Activated CD8-positive, alpha-beta memory T cell treated with anti-CD3 and anti-CD28 coated beads, Interleukin-2, amount 10 ng/mL, durations not matched to agents 7 days and 5 days (primary cell): Measurements from ENCODE around the gene TMEM35B. TPM values are rescaled to one million over a fixed set of nuclear protein-coding genes. Genes with fewer than 3 reads are reported as not detected.

Experiments
- ATAC-seq: fragments of 150-1000 bp; cut with Tn5 transposase; one replicate; pipeline ENCODE4 v1.10.0; 2021; ENCODE audit warnings: moderate library complexity
- CTCF ChIA-PET: fragments of 350-600 bp; sonication (Branson Sonifier 250); formaldehyde crosslinking; loops from one replicate; lab custom pipeline; 2021; ENCODE audit warnings: antibody characterized with exemption; lab: Charles Lee
- DNase-seq: peaks from one replicate; pipeline ENCODE4 v3.0.0-alpha.2; 2020
- H3K27ac Mint-ChIP-seq: one replicate; pipeline ENCODE4 v1.8.0; 2021; ENCODE audit warnings: mild to moderate bottlenecking, mixed read lengths
- H3K27me3 Mint-ChIP-seq: one replicate; pipeline ENCODE4 v1.8.0; 2021; ENCODE audit warnings: mixed read lengths
- H3K36me3 Mint-ChIP-seq: one replicate; pipeline ENCODE4 v1.8.0; 2021; ENCODE audit warnings: mild to moderate bottlenecking, mixed read lengths
- H3K4me1 Mint-ChIP-seq: one replicate; pipeline ENCODE4 v1.8.0; 2021; ENCODE audit warnings: mixed read lengths
- H3K4me3 Mint-ChIP-seq: one replicate; pipeline ENCODE4 v1.8.0; 2021; ENCODE audit warnings: mild to moderate bottlenecking, moderate library complexity, mixed read lengths
- H3K9me3 Mint-ChIP-seq: one replicate; pipeline ENCODE4 v1.8.0; 2022; ENCODE audit warnings: low read depth, mixed read lengths
- total RNA-seq, 2 experiments: library from RNA; stranded (reverse); gene quantifications; one replicate each; pipeline ENCODE4 v1.2.3, GENCODE V29; 2021

Gene TMEM35B
- 10 to 100 TPM; 29.6 to 30.2 TPM for total RNA-seq

DNA sequence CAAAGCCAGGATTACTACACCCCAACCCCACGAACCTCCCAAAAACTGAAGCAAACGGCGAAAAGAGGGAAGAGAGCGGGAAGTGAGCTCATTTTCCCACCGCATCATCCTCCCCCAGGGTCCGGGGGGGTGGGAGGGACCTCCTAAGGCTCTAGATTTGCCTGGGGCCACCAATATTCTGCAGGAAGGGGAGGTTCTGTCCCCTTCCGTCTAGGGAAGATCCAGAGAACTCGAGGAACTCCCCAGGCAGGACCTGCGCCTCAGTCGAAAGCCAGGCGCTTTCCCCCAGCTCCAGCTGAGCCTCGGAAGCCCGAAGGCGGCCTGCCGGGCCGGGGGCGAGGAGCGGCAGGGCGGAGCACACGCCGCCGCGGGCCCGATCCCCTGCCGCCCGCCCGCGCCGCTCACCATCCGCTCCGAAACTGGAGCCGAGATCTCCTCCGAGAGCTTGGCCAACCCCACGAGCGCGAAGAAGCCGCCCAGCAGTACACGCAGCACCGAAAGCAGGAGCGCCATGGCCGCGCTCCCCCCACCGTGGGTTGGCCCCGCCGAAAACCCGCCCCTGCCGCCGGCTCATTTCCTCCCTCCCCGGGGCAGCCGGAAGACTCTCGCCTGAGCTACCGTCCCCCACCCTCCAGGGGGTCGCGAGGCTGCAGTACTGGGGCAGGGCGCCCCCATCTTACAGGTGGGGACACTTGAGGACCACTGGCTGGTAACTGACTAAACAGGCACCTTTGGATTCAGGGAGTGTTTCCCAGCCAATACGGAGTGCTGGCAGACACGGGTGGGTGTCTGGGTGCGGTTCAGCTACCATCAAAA is at the start of gene TMEM35B:
TMEM35B (minus strand) TSS at position 555 of the 816 bp plus-strand sequence; CDS start at position 513, 42 bp downstream.
- peak within 1 kb of the TSS; percentile 97 for H3K27ac Mint-ChIP-seq
- peaks cover 24% of the 10 kb centered on the region for H3K36me3 Mint-ChIP-seq
- no peaks in the 10 kb centered on the region for H3K9me3 Mint-ChIP-seq
- H3K4me3 Mint-ChIP-seq: peak within 1 kb of the TSS; percentile 99
- no peaks in the 10 kb centered on the region for H3K27me3 Mint-ChIP-seq
- peak; percentile 87 for DNase-seq
- ATAC-seq: peak; percentile 98
- peaks cover 33% of the 10 kb centered on the region for H3K4me1 Mint-ChIP-seq
- CTCF ChIA-PET: interaction anchor here (0.8 to 2.2 kb wide), 10 partner anchors 10 to 133 kb away, joined by 3 to 9 read pairs (median 5); partner anchors contain the start of genes SMIM12, ZMYM1 and ZMYM6

DNA sequence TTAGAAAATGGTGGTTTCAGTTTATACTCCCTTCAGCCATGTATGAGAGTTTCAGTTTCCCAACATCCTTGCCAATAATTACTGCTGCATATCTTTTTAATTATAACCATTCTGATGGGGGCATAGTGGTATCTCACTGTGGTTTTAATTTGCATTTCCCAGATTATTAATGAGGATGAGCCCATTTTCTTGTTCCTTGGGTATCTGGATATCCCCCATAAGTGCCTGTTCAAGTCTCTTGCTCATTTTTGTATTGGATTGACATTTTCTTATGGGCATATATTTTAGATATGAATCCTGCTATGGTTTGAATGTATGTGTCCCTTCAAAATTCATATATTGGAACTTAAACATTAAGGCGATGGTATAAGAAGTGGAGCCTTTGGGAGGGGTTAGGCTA is 48.2 kb upstream of the TMEM35B start:
- DNase-seq: no peak
- CTCF ChIA-PET: interaction anchor here (1.2 kb wide), 1 partner anchor 41 kb away, joined by 3 read pairs; no protein-coding TSS in a partner anchor
- peaks cover 2% of the 10 kb centered on the region for H3K9me3 Mint-ChIP-seq
- H3K4me1 Mint-ChIP-seq: peaks cover 22% of the 10 kb centered on the region
- H3K36me3 Mint-ChIP-seq: peaks cover 24% of the 10 kb centered on the region
- ATAC-seq: no peak
- no peaks in the 10 kb centered on the region for H3K27me3 Mint-ChIP-seq
- H3K4me3 Mint-ChIP-seq: no peak overlapping the region
- H3K27ac Mint-ChIP-seq: no peak overlapping the region

DNA sequence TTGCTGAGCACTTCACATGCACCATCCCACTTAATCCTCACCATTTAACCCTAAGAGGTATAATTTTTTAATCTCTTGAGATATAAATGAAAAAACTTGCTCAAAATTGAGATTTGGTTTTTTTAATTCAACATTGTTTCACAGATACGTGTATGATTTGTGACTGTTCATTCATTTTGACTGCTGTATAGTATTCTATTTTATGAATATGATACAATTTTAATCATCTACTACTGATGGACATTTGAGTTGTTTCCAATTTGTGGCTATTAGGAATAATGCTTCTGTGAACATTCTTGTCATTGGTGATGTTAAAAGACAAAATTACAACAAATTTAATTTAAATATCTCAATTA is 47.2 kb upstream of the TMEM35B start:
- DNase-seq (no peak), ATAC-seq (no peak)
- H3K27me3 Mint-ChIP-seq: no peaks in the 10 kb centered on the region
- peaks cover 30% of the 10 kb centered on the region for H3K36me3 Mint-ChIP-seq
- H3K9me3 Mint-ChIP-seq: peaks cover 2% of the 10 kb centered on the region
- H3K27ac Mint-ChIP-seq: no peak overlapping the region
- H3K4me3 Mint-ChIP-seq: peak overlapping the region; percentile 96
- H3K4me1 Mint-ChIP-seq: peaks cover 23% of the 10 kb centered on the region
- CTCF ChIA-PET: interaction anchor here (1.2 to 3.2 kb wide), 4 partner anchors 13 to 166 kb away, joined by 3 to 15 read pairs (median 4); partner anchors contain the start of gene TMEM35B

DNA sequence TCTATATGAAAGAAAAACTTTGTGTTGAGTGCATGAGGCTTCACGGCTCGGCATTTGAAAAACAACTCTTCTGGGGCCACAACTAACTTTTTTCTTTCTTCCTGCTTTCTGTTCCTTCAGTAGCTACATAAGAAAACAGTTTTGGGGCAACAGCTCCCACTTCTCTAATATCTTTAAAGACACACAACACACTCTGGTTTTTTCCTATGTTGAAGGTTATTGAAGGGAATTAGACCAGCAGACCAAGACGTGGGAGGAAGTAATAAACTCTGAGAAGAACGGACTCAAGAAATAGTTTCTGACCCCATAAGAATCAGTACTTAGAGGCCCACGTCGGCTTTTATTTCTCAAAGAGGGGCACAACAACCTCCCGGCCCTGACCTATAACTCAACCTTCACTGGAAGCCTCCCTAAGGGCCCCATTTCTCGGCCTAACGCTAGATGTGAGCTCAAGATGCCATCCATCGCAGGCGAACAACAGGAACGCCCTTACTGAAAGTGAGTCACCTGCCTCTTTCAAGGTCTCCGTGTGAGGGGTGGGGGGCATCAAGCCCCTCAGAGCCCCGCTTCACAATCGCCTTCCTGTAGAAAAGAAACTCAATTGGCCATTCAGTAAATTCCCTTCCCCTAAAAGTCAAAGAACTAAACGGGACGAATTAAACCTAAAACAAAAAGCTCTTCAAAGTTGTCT is 45.8 kb upstream of the TMEM35B start:
- H3K27me3 Mint-ChIP-seq: no peaks in the 10 kb centered on the region
- peak overlapping the region; percentile 96 for H3K4me3 Mint-ChIP-seq
- CTCF ChIA-PET: interaction anchor here (1.2 to 3.2 kb wide), 7 partner anchors 12 to 245 kb away, joined by 3 to 15 read pairs (median 4); partner anchors contain the start of gene SMIM12
- H3K9me3 Mint-ChIP-seq: peaks cover 2% of the 10 kb centered on the region
- peaks cover 37% of the 10 kb centered on the region for H3K36me3 Mint-ChIP-seq
- DNase-seq (peak; percentile 58), ATAC-seq (peak; percentile 38)
- H3K27ac Mint-ChIP-seq: peak overlapping the region; percentile 92
- peaks cover 30% of the 10 kb centered on the region for H3K4me1 Mint-ChIP-seq

- no peak for DNase-seq
- ATAC-seq: no peak
- H3K36me3 Mint-ChIP-seq: peaks cover 40% of the 10 kb centered on the region
Measured at GRCh38 chr1:35030338-35030737, 45.2 kb upstream of the TMEM35B start.

GRCh38 chr1:35029761-35030160 is 44.6 kb upstream of the TMEM35B start:
- ATAC-seq: no peak
- Mint-ChIP-seq H3K27me3 (no peaks in the 10 kb centered on the region), H3K4me1 (peaks cover 33% of the 10 kb centered on the region), H3K4me3 (peak overlapping the region; percentile 96), H3K9me3 (peaks cover 2% of the 10 kb centered on the region), H3K27ac (no peak overlapping the region), H3K36me3 (peaks cover 40% of the 10 kb centered on the region)
- no peak for DNase-seq
- CTCF ChIA-PET: interaction anchor here (0.8 to 3.2 kb wide), 7 partner anchors 11 to 170 kb away, joined by 3 to 15 read pairs (median 4); partner anchors contain the start of gene SMIM12

More at GRCh38 chr1:35030338-35030737, 45.2 kb upstream of the TMEM35B start:
- H3K9me3 Mint-ChIP-seq: peaks cover 2% of the 10 kb centered on the region
- H3K4me3 Mint-ChIP-seq: peak overlapping the region; percentile 96
- no peaks in the 10 kb centered on the region for H3K27me3 Mint-ChIP-seq
- H3K27ac Mint-ChIP-seq: peak overlapping the region; percentile 92
- CTCF ChIA-PET: interaction anchor here (0.8 to 3.2 kb wide), 7 partner anchors 11 to 178 kb away, joined by 3 to 15 read pairs (median 4); partner anchors contain the start of gene SMIM12
- H3K4me1 Mint-ChIP-seq: peaks cover 33% of the 10 kb centered on the region

DNA sequence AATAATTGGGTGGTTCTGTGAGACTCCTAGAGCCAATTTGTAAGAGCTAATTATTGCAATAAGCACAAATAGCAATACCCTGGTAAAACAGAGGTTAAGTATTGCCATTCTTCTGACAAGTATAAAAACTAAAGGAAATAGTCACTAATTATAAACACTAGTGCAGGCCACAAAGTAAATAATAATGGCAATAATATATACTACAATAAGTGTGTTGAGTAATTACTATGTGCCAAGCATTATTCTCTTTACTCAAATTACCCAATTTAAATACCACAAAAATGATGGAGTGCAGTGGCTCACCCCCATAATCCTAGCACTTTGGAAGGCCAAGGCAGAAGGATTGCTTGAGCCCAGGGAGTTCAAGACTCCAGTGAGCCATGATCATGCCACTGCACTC is 31.3 kb upstream of the TMEM35B start:
- peaks cover 1% of the 10 kb centered on the region for H3K4me1 Mint-ChIP-seq
- CTCF ChIA-PET: interaction anchor here (1.1 to 1.8 kb wide), 3 partner anchors 13 to 31 kb away, joined by 3 to 5 read pairs (median 5); no protein-coding TSS in a partner anchor
- no peaks in the 10 kb centered on the region for H3K9me3 Mint-ChIP-seq
- no peaks in the 10 kb centered on the region for H3K27me3 Mint-ChIP-seq
- no peak overlapping the region for H3K4me3 Mint-ChIP-seq
- DNase-seq (no peak), ATAC-seq (no peak)
- peaks cover 8% of the 10 kb centered on the region for H3K36me3 Mint-ChIP-seq
- H3K27ac Mint-ChIP-seq: no peak overlapping the region

- H3K4me1 Mint-ChIP-seq: peaks cover 1% of the 10 kb centered on the region
- DNase-seq (no peak), ATAC-seq (no peak)
- no peak overlapping the region for H3K4me3 Mint-ChIP-seq
- no peak overlapping the region for H3K27ac Mint-ChIP-seq
- H3K27me3 Mint-ChIP-seq: no peaks in the 10 kb centered on the region
- CTCF ChIA-PET: no interaction called here
- no peaks in the 10 kb centered on the region for H3K9me3 Mint-ChIP-seq
- H3K36me3 Mint-ChIP-seq: peaks cover 18% of the 10 kb centered on the region
Measured at GRCh38 chr1:35014486-35014885, 29.3 kb upstream of the TMEM35B start.

DNA sequence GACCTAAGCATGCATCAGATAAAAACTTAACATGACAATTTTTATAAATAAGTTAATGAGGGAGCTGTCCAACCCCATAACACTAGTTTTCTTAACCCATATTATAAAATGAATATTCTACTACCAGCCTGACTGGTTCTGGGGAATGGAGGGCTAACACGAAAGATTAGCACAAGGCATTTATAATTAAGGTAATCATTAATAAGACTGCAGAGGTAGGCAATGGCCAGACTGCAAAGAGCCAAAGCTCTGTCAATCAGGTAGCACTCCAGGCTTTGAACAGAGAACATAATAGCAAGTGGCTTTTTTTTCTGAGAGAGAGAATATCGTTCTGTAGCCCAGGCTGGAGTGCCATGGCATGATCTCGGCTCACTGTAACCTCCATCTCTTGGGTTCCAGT is 20.6 kb upstream of the TMEM35B start:
- CTCF ChIA-PET: interaction anchor here (0.7 kb wide), 1 partner anchor 19 kb away, joined by 3 read pairs; no protein-coding TSS in a partner anchor
- H3K9me3 Mint-ChIP-seq: no peaks in the 10 kb centered on the region
- no peak for ATAC-seq
- no peaks in the 10 kb centered on the region for H3K27me3 Mint-ChIP-seq
- no peak for DNase-seq
- H3K4me1 Mint-ChIP-seq: no peaks in the 10 kb centered on the region
- H3K4me3 Mint-ChIP-seq: no peak overlapping the region
- H3K27ac Mint-ChIP-seq: no peak overlapping the region
- H3K36me3 Mint-ChIP-seq: peaks cover 14% of the 10 kb centered on the region

GRCh38 chr1:35001743-35002142 is 16.6 kb upstream of the TMEM35B start:
- Mint-ChIP-seq H3K36me3 (peaks cover 14% of the 10 kb centered on the region), H3K4me1 (no peaks in the 10 kb centered on the region), H3K9me3 (no peaks in the 10 kb centered on the region), H3K27me3 (no peaks in the 10 kb centered on the region), H3K27ac (no peak overlapping the region), H3K4me3 (no peak overlapping the region)
- ATAC-seq: no peak
- DNase-seq: no peak
- CTCF ChIA-PET: no interaction called here

GRCh38 chr1:34994878-34995277 is 9.7 kb upstream of the TMEM35B start:
- H3K27me3 Mint-ChIP-seq: no peaks in the 10 kb centered on the region
- H3K4me3 Mint-ChIP-seq: no peak overlapping the region
- no peaks in the 10 kb centered on the region for H3K4me1 Mint-ChIP-seq
- no peaks in the 10 kb centered on the region for H3K9me3 Mint-ChIP-seq
- DNase-seq (no peak), ATAC-seq (no peak)
- no peak overlapping the region for H3K27ac Mint-ChIP-seq
- CTCF ChIA-PET: no interaction called here
- H3K36me3 Mint-ChIP-seq: peaks cover 15% of the 10 kb centered on the region

- CTCF ChIA-PET: no interaction called here
- ATAC-seq: no peak
Measured at GRCh38 chr1:34988581-34988980, 3.4 kb upstream of the TMEM35B start.

GRCh38 chr1:34988147-34988546 is 3.0 kb upstream of the TMEM35B start:
- peaks cover 19% of the 10 kb centered on the region for H3K36me3 Mint-ChIP-seq
- peaks cover 28% of the 10 kb centered on the region for H3K4me1 Mint-ChIP-seq
- CTCF ChIA-PET: no interaction called here
- H3K27ac Mint-ChIP-seq: no peak overlapping the region
- no peak overlapping the region for H3K4me3 Mint-ChIP-seq
- ATAC-seq (no peak), DNase-seq (no peak)
- H3K9me3 Mint-ChIP-seq: no peaks in the 10 kb centered on the region
- no peaks in the 10 kb centered on the region for H3K27me3 Mint-ChIP-seq

More at GRCh38 chr1:34988581-34988980, 3.4 kb upstream of the TMEM35B start:
- H3K36me3 Mint-ChIP-seq: peaks cover 19% of the 10 kb centered on the region
- no peak overlapping the region for H3K27ac Mint-ChIP-seq
- H3K4me3 Mint-ChIP-seq: no peak overlapping the region
- peaks cover 27% of the 10 kb centered on the region for H3K4me1 Mint-ChIP-seq
- no peak for DNase-seq
- H3K9me3 Mint-ChIP-seq: no peaks in the 10 kb centered on the region
- no peaks in the 10 kb centered on the region for H3K27me3 Mint-ChIP-seq
